HepG2 (cell line): ENCODE measurements around the gene AKAP9. TPM values are rescaled to one million over a fixed set of nuclear protein-coding genes. Genes with fewer than 3 reads are reported as not detected.

Experiments used
- EEA1 ChIP-seq: sonication (generic); formaldehyde crosslinking; IDR thresholded peaks from 2 replicates; pipeline ENCODE4 v1.5.1; 2020; ENCODE audit warnings: mild to moderate bottlenecking, missing genetic modification reagents, borderline replicate concordance
- FOXA3 ChIP-seq: IDR thresholded peaks from 2 replicates; pipeline ENCODE4 v1.6.1; 2016; ENCODE audit warnings: missing genetic modification reagents, missing compliant biosample characterization
- RCOR2 ChIP-seq: IDR thresholded peaks from 2 replicates; pipeline ENCODE4 v1.6.1; 2016; ENCODE audit warnings: missing biosample characterization, missing genetic modification reagents
- SOX5 ChIP-seq: IDR thresholded peaks from 2 replicates; pipeline ENCODE4 v1.6.1; 2016; ENCODE audit warnings: borderline replicate concordance
- ZNF331 ChIP-seq: sonication (generic); formaldehyde crosslinking; IDR thresholded peaks from 2 replicates; pipeline ENCODE4 v1.4.0; 2020; ENCODE audit warnings: missing genetic modification reagents
- ZNF446 ChIP-seq: sonication (generic); formaldehyde crosslinking; IDR thresholded peaks from 2 replicates; pipeline ENCODE4 v1.5.0; 2020; ENCODE audit warnings: mild to moderate bottlenecking, missing genetic modification reagents
- ZNF75D ChIP-seq: sonication (generic); formaldehyde crosslinking; IDR thresholded peaks from 2 replicates; pipeline ENCODE4 v1.8.1; 2023; ENCODE audit warnings: missing genetic modification reagents, mild to moderate bottlenecking, borderline replicate concordance
- polyA plus RNA-seq, 8 experiments: library from polyadenylated mRNA; depleted of rRNA in 3 of 8; stranded (reverse) in 7 of 8; unstranded in 1 of 8; fragments of >200 nt; fragmentation: Illumina TruSeq in 4 of 8; extraction: Trizol in 4 of 8; gene quantifications; 2 replicates each; pipeline versions ENCODE4 v1.2.1 to v1.2.3, GENCODE V29; 2011 to 2016; ENCODE audit warnings: low read depth in 4 of 8, missing spikeins in 1 of 8, mixed read lengths in 1 of 8; ENCODE audit not compliant: insufficient read depth in 1 of 8
- total RNA-seq, 5 experiments: library from RNA; depleted of rRNA; stranded (reverse); fragments of >200 nt; fragmentation: Illumina TruSeq; extraction: Trizol; gene quantifications; 2 replicates each; pipeline ENCODE4 v1.2.3, GENCODE V29; 2016; ENCODE audit warnings: low read depth in 1 of 5
- TF ChIP-seq, protein P1 (sequence below): sonication (generic); formaldehyde crosslinking; IDR thresholded peaks from 2 replicates; pipeline ENCODE4 v1.4.0; 2020; ENCODE audit warnings: mild to moderate bottlenecking, missing genetic modification reagents
- TF ChIP-seq, protein P2 (sequence below): sonication (generic); formaldehyde crosslinking; IDR thresholded peaks from 2 replicates; pipeline ENCODE4 v1.4.0; 2020; ENCODE audit warnings: missing genetic modification reagents

Gene AKAP9
- total and polyA plus RNA-seq, 2 of the 13 experiments (the other 11 are each of a cell fraction or from before 2014, with no cell fraction given) = 27.6 to 33.1 TPM

DNA sequence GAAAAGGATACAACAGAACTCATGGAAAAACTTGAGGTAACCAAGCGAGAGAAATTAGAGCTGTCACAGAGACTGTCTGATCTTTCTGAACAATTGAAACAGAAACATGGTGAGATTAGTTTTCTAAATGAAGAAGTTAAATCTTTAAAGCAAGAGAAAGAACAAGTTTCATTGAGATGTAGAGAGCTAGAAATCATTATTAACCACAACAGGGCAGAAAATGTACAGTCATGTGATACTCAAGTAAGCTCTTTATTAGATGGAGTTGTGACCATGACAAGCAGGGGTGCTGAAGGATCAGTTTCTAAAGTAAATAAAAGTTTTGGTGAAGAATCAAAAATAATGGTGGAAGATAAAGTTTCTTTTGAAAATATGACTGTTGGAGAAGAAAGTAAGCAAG is 62.1 kb downstream of the AKAP9 start (continued):
- TF ChIP-seq, protein P1, sequence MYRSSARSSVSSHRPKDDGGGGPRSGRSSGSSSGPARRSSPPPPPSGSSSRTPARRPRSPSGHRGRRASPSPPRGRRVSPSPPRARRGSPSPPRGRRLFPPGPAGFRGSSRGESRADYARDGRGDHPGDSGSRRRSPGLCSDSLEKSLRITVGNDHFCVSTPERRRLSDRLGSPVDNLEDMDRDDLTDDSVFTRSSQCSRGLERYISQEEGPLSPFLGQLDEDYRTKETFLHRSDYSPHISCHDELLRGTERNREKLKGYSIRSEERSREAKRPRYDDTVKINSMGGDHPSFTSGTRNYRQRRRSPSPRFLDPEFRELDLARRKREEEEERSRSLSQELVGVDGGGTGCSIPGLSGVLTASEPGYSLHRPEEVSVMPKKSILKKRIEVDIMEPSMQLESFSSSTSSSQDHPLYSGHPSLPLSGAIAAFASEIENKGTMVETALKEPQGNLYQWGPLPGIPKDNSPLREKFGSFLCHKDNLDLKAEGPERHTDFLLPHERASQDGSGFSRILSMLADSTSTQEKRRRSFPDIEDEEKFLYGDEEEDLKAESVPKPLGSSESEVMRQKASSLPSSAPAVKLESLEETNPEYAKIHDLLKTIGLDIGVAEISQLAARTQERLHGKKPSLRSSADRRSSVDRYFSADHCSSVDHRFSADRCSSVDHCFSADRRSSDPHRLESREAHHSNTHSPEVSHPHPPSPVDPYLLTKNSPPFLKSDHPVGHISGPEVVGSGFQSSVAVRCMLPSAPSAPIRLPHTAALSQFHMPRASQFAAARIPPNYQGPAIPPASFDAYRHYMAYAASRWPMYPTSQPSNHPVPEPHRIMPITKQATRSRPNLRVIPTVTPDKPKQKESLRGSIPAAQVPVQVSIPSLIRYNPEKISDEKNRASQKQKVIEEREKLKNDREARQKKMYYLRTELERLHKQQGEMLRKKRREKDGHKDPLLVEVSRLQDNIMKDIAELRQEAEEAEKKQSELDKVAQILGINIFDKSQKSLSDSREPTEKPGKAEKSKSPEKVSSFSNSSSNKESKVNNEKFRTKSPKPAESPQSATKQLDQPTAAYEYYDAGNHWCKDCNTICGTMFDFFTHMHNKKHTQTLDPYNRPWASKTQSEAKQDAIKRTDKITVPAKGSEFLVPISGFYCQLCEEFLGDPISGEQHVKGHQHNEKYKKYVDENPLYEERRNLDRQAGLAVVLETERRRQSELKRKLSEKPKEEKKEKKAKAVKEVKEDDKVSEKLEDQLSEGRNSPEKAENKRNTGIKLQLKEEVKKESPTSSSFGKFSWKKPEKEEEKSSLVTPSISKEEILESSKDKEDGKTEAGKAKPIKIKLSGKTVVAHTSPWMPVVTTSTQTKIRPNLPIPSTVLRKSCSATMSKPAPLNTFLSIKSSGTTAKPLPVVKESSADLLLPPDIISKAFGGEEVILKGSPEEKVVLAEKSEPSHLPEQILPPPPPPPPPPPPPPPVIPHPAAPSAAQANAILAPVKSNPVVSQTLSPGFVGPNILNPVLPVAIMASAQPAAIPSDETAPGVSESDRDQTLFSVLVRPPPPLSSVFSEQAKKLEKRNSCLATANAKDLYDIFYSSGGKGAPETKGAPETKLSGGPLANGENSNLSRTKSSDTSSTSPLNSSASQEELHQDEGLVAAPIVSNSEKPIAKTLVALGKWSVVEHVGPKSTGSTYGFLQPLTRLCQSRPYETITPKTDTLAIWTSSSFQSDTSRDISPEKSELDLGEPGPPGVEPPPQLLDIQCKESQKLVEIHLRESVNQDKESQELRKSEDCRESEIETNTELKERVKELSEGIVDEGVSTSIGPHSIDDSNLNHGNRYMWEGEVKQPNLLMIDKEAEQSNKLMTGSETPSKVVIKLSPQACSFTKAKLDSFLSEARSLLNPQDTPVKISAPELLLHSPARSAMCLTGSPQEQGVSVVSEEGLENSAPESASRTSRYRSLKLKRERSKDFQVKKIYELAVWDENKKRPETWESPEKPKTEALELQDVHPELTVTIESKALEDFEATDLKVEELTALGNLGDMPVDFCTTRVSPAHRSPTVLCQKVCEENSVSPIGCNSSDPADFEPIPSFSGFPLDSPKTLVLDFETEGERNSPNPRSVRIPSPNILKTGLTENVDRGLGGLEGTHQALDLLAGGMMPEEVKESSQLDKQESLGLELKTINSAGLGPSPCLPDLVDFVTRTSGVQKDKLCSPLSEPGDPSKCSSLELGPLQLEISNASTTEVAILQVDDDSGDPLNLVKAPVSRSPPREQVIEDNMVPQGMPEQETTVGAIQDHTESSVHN (CRISPR knock-in tag) = no peak
- TF ChIP-seq ZNF331 (CRISPR knock-in tag) = no peak
- TF ChIP-seq ZNF75D = no peak
- TF ChIP-seq ZNF446 (CRISPR knock-in tag) = no peak
- TF ChIP-seq FOXA3 (CRISPR knock-in tag) = no peak
- TF ChIP-seq, protein P2, sequence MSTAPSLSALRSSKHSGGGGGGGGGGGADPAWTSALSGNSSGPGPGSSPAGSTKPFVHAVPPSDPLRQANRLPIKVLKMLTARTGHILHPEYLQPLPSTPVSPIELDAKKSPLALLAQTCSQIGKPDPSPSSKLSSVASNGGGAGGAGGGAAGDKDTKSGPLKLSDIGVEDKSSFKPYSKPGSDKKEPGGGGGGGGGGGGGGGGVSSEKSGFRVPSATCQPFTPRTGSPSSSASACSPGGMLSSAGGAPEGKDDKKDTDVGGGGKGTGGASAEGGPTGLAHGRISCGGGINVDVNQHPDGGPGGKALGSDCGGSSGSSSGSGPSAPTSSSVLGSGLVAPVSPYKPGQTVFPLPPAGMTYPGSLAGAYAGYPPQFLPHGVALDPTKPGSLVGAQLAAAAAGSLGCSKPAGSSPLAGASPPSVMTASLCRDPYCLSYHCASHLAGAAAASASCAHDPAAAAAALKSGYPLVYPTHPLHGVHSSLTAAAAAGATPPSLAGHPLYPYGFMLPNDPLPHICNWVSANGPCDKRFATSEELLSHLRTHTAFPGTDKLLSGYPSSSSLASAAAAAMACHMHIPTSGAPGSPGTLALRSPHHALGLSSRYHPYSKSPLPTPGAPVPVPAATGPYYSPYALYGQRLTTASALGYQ = no peak
- TF ChIP-seq SOX5 = no peak
- no peak for TF ChIP-seq RCOR2 (CRISPR knock-in tag)
- no peak for TF ChIP-seq EEA1 (CRISPR knock-in tag)
